ENCODE measurements around the gene TLR10.

Gene TLR10

DNA sequence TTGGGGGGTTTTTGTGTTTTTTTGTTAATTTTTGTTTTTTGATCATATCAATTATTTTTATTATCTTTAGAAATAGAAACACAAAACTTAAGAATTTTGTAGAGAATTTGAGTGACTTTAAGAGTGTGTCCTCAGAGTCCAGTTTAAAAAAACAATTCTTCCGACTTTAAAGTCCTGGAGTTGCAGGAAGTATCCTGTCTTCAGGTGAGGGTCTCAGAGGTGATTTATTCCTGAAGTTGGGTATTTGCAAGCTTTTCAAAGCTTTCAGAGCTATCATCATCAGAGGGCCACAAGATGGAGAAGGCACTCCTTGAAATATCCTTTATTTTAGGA is 23.0 kb downstream of the TLR10 start:
- DNase-seq: no peak

DNA sequence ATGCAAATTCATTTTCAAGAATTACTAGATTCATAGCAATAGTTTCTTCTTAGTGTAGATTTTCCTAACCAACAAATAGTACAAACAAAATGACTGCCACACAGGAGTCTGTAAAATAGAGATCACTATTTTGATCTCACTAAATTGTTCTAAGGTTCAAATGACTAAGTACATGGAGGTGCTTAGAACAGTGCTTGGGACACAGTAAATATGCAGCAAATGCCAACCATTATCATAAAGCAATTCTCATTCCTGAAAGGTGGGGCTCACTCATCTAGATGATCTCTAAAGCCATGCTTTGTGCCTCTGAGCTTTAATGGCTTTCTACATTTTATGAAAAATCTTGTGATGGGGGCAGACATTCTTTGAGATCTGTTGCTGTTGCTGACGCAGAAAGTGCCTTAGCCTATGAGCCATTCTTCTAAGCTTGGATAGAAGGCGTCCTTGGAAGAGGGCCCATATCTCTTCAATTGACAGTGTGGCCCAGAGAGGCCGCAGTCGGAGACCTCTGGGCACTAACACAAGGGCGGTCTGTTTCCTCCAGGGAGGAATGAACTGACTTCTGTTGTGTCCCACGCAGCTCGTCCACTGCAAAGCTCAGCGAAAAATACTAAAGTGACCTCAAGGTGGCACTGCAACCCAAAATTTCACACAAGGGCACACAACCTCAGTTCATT is 23.5 kb downstream of the TLR10 start:
- DNase-seq: peak; percentile 45

DNA sequence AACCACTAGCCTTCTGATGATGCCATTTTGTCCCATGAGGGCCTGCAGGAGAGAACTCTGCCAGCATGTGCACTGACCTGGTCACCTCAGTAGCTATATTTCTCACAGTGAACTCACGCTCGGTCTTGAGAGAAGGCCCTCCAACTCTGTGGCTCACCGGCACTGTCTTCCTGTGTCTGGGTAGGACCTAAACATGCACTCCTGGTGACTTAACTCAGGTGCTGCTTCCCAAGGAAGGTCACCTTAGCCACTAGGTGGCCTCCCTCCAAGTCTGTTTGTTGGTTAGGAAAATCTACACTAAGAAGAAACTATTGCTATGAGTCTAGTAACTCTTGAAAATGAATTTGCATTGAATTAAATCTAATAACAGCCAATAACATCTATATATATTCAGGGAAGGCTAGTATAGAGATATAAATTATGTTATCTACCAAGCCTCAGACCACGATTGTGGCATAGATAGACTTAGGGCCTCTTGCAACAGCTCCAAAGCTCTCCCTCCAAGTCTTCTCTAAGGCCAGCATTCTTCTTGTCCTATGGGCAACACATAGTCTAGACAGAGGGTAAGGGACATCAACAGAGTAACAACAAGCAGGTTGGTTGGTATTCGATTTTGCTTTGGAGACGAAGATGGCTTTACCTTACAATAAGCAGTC is 24.7 kb downstream of the TLR10 start:
- DNase-seq: no peak

DNA sequence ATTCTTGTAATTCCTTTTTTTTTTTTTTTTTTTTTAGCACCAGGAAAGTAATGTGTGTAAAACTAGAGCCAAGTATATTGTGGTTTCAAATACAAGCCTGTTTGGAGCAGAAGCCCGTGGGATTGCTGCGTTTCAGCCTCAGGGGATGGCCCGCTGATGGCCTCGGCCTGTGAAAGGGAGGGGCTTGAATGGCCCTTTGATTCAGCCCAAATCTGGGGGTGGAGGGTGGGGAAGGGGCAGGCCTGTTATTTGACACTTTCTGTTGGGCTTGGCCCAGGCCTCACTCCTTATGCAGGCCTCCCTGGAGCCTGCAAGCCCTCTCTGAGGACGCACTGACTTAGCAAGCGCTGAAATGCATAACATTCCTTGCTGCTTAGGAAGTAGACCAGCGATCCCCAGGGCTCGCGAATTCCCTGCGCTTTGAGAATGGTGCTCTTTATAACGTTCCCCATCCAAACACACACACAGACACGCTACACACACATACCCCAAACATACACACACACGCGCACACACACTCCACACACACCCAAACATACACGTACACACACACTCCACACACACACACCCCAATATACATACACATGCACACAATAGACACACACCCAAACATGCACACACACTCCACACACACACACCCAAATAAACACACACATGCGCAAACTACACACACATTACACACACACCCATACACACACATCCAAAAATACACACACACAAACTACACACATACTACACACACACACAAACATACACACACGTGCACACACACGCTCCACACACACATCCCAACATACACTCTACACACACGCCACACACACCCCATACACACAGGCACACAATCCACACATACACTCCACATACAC is 29.6 kb downstream of the TLR10 start:
- DNase-seq: no peak

DNA sequence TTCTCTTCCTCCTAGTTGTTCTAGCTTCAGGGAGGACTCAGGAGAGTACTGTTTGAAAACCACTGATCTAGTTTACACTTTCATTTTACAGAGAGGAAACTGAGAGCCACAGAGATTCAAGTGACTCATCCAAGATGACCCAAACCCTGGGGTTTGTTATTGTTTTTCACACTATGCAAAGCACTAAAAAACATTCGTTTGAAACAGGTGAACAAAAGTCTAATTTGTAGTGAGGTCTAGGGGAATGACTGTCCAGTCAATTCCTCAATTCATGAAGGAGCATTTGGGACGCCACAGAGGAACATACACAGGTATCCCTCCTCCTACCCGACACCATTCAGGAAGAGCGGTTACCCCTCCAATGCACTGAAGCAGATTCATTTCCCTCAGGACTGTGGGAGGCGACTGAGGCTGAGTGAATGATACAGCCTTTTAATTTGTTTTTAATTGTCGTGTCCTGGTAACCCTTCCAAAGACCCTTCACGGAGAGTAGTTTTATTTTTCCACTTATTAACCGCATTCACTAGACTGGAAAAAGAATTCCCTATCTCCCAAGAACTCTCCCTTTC is 30.3 kb downstream of the TLR10 start:
- DNase-seq: no peak

DNA sequence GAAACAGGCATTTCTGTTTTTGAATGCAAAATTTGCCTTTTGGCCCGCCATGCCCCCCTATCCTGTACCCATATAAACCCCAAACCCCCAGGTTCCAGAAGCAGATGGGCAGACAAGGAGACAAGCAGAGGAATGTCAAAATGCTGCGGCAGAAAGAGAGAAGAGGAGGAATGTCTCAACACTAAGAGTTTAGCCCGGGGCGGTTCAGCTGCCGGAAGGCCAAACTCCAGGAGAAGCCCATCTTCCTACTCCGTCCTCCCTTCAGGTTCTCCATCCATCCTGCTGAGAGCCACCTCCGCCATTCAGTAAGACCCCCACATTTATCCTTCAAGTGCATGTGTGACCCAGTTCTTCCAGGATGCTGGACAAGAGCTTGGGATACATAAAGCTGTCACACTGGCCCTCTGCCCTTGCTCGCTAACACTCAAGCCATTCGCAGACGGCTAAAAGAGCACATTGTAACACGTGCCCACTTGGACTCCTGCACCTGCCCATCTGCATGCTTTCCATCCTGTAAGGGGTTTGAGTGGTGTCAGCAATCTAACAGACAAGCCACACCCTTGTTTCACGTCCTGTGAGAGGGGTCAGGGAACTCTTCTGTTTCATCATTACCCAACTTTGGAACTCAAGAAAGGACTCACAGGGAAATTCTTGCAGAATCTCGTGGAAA is 31.3 kb downstream of the TLR10 start:
- no peak for DNase-seq

DNA sequence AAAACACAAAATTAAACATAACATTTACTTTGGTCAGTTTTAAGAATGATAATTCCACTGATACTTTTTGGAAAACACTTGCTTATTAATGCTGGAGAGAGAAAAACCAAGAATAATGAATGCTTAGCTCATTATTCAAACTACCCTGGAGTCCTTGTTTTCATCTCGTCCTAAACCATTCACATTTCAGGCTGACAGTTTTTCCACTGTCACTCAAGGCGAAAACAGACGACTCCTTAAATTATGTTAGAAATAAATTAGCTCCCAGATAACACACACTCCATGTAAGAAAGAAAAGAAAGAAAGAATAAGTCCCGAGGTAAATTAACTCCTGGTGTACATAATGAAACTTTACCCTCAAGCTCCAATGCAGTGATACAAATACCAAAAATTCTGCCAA is 33.5 kb downstream of the TLR10 start:
- no peak for DNase-seq

DNA sequence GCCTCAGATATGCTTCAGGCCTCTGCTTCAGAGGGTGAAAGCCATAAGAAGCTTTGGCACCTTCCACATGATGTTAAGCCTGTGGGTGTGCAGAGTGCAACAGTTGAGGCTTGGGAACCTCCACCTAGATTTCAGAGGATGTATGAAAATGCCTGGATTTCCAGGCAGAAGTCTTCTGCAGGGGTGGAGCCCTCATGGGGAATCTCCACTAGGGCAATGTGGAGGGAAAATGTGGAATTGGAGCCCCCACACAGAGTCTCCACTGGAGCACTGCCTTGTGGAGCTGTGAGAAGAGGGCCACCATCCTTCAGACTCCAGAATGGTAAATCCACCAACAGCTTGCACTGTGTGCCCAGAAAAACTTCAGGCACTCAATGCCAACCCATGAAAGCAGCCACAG is 35.2 kb downstream of the TLR10 start:
- no peak for DNase-seq

DNA sequence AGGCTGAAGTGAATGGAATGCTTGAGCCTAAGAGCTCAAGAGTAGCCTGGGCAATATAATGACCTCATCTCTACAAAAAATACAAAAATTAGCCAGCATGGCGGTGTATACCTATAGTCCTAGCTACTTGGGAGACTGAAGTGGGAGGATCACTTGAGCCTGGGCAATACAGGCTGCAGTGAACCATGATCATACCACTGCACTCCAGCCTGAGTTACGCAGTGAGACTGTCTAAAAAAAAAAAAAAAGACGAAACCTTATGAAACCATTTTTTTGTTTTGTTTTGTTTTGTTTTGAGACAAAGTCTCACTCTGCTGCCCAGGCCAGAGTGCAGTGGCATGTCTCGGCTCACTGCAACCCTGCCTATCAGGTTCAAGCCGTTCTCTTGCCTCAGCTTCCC is 36.9 kb downstream of the TLR10 start:
- DNase-seq: no peak

DNA sequence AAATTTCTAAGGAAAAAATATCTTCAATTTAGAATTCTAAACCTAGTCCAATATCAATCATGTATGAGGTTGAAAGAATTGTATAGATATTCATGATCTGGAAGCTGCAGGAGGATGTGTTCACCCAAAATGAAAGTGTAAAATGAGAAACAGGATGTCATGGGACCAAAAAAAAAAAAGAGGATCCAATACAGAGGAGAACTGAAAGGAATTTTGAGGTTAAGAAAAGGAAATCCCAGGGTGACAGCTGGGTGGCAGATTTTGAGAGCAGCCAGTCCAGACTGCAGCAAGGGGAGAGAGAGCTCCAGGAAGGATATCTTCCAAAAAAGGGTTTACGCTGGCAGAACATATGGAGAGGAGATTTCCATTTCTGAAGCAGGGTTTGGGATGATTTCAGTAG is 38.9 kb downstream of the TLR10 start:
- DNase-seq: no peak

DNA sequence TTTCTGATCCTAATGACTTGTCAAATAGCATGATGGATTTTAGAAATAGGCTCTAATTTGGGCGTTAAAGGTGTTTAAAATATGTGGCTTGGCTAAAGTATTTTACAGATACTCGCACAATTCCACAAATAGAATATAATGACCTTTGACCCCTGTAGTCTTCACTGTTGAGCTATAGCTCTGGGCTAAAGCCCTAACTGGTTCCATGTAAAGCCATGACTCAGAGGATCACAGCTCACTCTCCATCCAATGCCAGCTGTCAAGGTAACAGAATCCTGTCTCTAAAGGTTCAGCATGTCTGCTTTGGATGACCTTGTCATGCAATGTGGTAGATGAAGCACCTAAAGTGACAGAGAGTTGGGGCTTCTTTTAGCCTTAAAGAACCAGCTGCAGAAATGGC is 42.5 kb downstream of the TLR10 start:
- DNase-seq: no peak

DNA sequence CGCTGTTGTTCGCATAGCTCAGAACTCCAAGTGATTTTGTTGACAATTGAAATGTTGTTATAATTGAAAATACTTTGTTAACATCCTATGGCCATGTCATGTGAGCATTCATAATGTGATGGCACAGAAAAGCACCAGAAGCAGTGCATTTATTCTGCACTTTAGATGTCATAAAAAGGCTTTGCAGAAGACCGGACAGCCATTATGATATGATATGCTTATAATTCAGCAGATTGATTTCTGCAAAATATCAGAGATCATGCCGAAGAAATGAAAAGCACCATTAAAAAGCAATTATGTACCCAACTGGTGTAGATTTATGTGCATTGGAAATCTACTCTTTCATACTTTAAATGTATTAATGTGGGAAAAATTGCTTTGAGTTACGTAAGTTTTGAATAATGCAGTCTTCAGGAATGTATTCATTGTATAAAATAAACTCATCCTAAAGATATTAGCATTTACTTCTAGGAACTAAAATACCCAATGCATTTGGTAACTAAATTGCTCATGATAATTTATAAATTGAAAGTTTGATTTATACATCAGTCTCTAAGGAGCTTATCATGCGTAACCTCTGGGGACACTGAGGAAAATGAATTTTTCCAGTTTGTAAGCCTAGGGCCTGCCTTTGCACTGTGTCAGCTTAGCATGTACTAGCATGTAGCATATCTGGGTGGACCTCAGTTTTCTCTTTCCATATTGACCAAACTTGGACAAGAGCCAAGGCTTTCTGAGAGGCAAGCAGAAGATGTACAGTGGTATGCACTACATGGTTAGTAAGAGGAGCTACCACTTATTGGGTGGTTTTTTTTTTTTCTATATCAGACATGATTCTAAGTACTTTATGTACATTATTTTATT is 43.6 kb downstream of the TLR10 start:
- DNase-seq: no peak

DNA sequence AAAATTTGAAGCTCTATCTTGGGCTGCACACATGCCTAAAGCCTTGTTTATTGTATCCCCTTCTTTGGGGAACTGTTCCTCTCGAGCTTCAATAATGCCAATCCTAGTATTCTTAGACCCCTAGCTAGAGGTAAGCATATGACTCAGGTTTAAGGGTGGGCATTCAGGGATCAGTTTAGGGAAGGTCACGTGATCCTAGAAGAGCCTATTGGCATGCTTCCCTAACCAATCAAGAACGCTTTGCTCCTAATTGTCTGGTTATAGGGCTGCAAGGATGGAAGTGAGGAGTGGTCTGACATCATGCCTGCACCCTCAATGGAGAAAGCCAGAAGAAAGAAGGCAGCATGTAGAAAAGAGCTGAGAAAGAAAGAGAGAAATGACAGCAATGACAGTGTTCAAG is 46.9 kb downstream of the TLR10 start:
- no peak for DNase-seq

DNA sequence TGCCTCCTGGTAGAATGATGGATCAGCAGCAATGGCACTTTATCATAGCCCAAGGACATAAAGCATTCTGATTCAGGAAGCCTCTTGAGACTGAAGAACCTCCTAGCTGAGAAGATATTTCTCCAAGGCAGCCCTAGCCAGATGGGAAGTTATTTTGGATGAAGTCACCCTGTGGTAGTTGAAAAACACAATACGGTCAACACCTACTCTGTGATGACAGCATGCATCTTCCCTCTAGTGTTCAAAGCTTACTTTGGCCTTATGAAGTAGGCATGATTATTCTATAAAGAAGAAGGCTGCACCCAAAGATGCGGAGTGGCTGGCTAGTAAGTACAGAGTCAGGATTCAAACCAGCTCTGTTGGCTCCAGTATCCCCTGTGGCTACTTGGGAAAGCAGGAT is 47.9 kb downstream of the TLR10 start:
- DNase-seq: no peak

DNA sequence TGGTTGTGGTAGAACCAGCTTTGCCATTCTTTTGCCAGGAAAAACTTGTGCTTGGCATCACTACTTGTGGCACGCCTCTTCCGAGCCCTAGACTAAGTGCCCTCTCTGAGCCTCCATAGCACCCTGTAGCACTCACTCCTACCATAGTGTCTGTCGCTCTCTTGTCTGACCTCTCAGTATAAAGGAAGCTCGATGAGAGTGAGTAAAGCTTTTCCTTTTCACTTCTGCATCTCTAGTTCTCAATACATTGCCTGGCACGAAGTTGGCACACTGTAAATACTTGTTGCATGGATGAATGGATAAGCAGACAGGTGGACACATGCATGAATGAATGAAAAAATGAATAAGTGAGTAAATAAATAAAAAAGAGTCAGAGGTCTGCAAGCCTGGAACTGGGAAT is 48.3 kb downstream of the TLR10 start:
- no peak for DNase-seq

DNA sequence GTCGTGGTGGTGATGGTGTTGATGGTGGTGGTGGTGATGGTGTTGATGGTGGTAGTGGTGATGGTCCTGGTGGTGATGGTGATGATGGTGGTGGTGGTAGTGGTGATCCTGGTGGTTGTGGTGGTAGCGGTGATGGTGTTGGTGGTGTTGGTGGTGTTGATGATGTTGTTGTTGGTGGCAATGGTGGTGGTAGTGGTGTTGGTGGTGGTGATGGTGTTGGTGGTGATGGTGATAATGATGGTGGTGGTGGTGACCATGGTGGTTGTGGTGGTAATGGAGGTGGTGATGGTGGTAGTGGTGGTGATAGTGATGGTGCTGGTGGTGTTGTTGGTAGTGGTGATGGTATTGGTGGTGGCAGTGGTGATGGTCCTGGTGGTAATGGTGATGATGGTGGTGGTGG is 49.1 kb downstream of the TLR10 start:
- DNase-seq: no peak

DNA sequence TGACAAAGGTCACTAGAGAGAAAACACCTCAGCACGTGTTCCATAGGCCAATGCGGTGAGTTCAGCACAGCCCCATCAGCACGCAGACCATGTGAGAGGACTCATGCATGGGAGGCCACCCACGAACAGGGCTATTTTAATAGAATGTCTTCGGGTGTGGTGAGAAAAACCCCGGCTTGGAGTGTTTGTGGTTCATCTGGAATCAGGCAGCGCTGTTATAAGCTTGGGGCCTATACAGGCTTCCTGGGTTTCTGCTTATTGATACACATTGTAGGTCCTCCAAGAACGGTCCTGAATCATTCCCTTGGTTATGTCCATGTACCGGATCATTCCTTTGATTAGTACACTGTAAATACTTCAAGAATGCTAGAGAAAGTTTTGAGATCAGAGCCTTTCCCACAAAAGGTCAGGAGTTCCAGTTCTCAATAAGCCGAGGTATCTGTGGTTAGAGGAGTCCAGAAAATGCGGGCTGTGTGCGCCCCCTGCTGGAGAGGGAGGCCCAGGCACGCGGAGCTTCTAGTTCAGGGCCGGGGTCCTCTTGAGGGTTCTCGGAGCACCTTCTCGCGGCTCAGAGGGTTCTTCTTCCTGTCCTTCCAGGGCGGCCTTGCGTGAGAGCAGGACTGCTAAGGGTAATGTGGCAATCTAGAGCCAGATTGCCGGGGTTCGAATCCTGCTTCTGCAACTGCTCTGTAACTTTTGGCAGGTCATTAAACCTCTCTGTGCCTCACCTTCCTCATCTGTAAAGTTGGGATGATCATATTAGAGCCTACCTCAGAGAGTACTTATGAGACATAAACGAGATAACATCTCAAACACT is 51.8 kb downstream of the TLR10 start:
- peak; percentile 83 for DNase-seq

DNA sequence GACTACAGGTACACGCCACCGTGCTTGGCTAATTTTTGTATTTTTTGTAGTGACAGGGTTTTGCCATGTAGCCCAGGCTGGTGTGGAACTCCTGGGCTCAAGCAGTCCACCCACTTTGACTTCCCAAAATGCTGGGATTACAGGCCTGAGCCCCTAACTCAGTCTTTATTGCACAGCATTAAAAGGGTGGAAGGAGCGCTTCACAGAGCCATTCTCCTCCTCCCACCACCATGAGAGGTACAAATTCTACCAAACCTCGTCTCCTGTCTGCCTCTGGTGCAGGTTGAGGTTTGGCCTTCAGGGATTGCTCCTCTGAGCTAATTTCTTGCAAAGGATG is 52.3 kb downstream of the TLR10 start:
- no peak for DNase-seq

DNA sequence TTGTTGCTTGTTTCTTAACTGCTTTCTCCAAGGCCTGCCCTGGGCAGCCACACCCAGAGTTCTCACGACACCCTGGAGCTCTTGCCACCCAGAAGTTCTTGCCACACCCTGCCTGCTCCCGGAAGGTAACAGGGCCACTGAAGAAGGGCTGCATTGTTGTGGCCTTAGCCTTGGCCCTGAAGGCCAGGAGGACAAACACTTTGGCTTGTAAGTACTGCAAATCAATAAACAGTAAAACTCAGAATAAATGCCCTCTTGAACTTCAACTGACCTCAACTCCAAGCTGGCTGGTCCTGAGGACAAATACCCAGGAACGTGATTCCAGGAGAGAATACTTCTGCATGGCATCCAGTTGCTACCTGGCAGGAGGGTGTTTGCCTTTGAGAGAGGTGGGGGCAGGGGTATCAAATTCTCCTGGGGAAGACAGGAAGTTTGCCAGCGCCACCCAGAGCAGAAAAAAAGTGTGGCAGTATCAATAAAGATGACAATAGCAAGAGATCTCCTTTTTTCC is 54.1 kb downstream of the TLR10 start:
- DNase-seq: no peak

DNA sequence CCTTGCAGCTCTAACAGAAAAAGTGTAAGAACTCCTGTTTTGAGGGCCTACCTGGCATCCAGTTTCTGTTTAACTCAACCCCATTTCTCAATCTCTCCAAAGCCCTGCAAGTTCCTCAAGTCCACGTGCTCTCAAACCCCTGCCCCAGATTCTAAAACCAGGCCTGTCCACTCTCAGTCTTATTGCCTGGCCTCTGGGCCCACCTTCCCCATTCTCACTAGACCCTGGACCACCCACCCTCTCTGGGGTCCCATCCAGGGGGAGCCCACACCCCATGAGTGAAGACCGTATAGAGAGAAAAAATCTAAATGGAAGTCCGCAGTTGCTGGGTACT is 58.3 kb downstream of the TLR10 start:
- no peak for DNase-seq

DNA sequence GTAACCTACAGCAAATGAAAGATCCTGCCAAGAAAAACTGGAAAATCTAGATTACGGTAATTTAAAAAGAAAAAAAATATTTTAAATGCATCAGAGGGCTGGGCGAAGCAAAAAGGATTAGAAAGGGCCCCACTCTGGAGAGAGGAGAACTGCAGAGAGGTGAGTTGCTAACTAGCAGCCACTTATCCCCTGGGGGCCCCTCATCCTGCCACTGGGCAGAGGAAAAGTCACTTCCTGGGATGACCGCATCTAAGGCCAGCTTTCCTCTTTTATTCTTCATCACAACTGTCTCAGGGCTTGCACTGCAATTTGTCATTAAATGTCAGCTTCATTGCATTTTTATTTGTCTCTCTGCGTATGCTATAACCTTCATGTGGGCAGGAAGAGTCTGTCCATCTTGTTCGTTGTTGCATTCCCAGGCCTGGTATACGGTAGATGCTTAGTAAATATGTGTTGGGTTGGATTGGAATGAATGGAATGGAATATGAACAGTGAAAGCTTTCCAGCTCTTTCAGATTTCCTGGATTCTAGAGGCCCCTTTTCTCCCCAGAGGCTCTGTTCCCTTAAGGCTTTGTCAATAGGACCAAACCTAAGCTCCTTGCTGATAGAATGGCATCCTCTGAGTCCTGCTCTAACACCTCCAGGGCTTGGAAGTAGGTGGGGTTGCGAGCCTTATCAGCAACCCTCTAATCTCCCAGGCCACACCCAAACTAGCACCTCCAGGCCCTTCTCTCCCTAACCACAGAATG is 58.9 kb downstream of the TLR10 start:
- no peak for DNase-seq
